Progenitor cell of endocrine pancreas (in vitro differentiated cells): ENCODE measurements around the gene ELOVL6. TPM values are rescaled to one million over a fixed set of nuclear protein-coding genes. Genes with fewer than 3 reads are reported as not detected.

Source experiments
- DNase-seq: peaks from one replicate; pipeline ENCODE4 v3.0.0; 2021; ENCODE audit warnings: low spot score; ENCODE audit not compliant: unreplicated experiment
- H3K27ac Mint-ChIP-seq: 2 replicates; pipeline ENCODE4 v1.8.0; 2021; ENCODE audit warnings: mild to moderate bottlenecking, moderate library complexity, mixed read lengths
- H3K27me3 Mint-ChIP-seq: 2 replicates; pipeline ENCODE4 v1.8.0; 2021; ENCODE audit warnings: mixed read lengths
- H3K36me3 Mint-ChIP-seq: 2 replicates; pipeline ENCODE4 v1.8.0; 2022; ENCODE audit warnings: mixed read lengths; ENCODE audit not compliant: insufficient read depth
- H3K4me1 Mint-ChIP-seq: 2 replicates; pipeline ENCODE4 v1.8.0; 2021; ENCODE audit warnings: low read depth, mixed read lengths
- H3K4me3 Mint-ChIP-seq: 2 replicates; pipeline ENCODE4 v1.8.0; 2021; ENCODE audit warnings: low read depth, mild to moderate bottlenecking, moderate library complexity, mixed read lengths
- H3K9me3 Mint-ChIP-seq: 2 replicates; pipeline ENCODE4 v1.8.0; 2021; ENCODE audit warnings: low read depth, mixed read lengths
- CTCF ChIP-seq: fragments of 200-600 bp; sonication (generic); IDR thresholded peaks from one replicate; pipeline ENCODE4 v1.5.0; 2021; ENCODE audit warnings: antibody characterized with exemption, mild to moderate bottlenecking; ENCODE audit not compliant: unreplicated experiment
- total RNA-seq: library from RNA; stranded (reverse); gene quantifications from 2 replicates; pipeline ENCODE4 v1.2.1, GENCODE V29; 2021

Gene ELOVL6
- total RNA-seq, 1 donor from 2014 or later = 34.3 TPM

GRCh38 chr4:110014233-110014632 lies 184.2 kb downstream of the ELOVL6 start:
- no peak for TF ChIP-seq CTCF
- no peaks in the 10 kb centered on the region for H3K36me3 Mint-ChIP-seq
- no peak overlapping the region for H3K4me3 Mint-ChIP-seq
- H3K27me3 Mint-ChIP-seq = no peaks in the 10 kb centered on the region
- peaks cover 6% of the 10 kb centered on the region for H3K9me3 Mint-ChIP-seq
- H3K27ac Mint-ChIP-seq = no peak overlapping the region
- DNase-seq = no peak
- H3K4me1 Mint-ChIP-seq = peaks cover 5% of the 10 kb centered on the region

GRCh38 chr4:110012917-110013316 lies 185.5 kb downstream of the ELOVL6 start:
- DNase-seq = no peak
- TF ChIP-seq CTCF = no peak
- Mint-ChIP-seq H3K27ac (no peak overlapping the region), H3K36me3 (no peaks in the 10 kb centered on the region), H3K27me3 (no peaks in the 10 kb centered on the region), H3K9me3 (peaks cover 6% of the 10 kb centered on the region), H3K4me1 (peaks cover 9% of the 10 kb centered on the region), H3K4me3 (no peak overlapping the region)

GRCh38 chr4:110010797-110011196 lies 187.6 kb downstream of the ELOVL6 start:
- no peaks in the 10 kb centered on the region for H3K27me3 Mint-ChIP-seq
- DNase-seq = no peak
- no peaks in the 10 kb centered on the region for H3K36me3 Mint-ChIP-seq
- H3K27ac Mint-ChIP-seq = no peak overlapping the region
- no peak overlapping the region for H3K4me3 Mint-ChIP-seq
- TF ChIP-seq CTCF = no peak
- no peaks in the 10 kb centered on the region for H3K9me3 Mint-ChIP-seq
- peaks cover 18% of the 10 kb centered on the region for H3K4me1 Mint-ChIP-seq

- Mint-ChIP-seq H3K4me3 (no peak overlapping the region), H3K4me1 (peaks cover 20% of the 10 kb centered on the region), H3K27ac (peak overlapping the region; percentile 78), H3K9me3 (no peaks in the 10 kb centered on the region), H3K27me3 (no peaks in the 10 kb centered on the region), H3K36me3 (no peaks in the 10 kb centered on the region)
- no peak for DNase-seq
- TF ChIP-seq CTCF = no peak
These were observed 188.9 kb downstream of the ELOVL6 start for GRCh38 chr4:110009550-110009949.

GRCh38 chr4:110008540-110008939 lies 189.9 kb downstream of the ELOVL6 start:
- Mint-ChIP-seq H3K27me3 (no peaks in the 10 kb centered on the region), H3K9me3 (no peaks in the 10 kb centered on the region), H3K4me3 (no peak overlapping the region), H3K4me1 (peaks cover 20% of the 10 kb centered on the region), H3K36me3 (no peaks in the 10 kb centered on the region), H3K27ac (no peak overlapping the region)
- no peak for DNase-seq
- no peak for TF ChIP-seq CTCF
